Renal pelvis (tissue), 4 donors: Measurements from ENCODE around the gene GPX6. TPM values are rescaled to one million over a fixed set of nuclear protein-coding genes. Genes with fewer than 3 reads are reported as not detected.
A peak's percentile ranks its signal among the peaks of the same experiment; 100 is the strongest.
"Not testable (repeated sequence)": the region's sequence is repeated elsewhere in the genome, so short reads cannot be mapped to it uniquely, and the experiment has no call there.

Experiments used
- DNase-seq: peaks from one replicate; pipeline ENCODE4 v3.0.0-alpha.2; 2013
- polyA plus RNA-seq, 3 donors: library from polyadenylated mRNA; unstranded; fragments of 120-200 nt; gene quantifications; one replicate each; pipeline ENCODE4 v1.2.1, GENCODE V29; 2013; ENCODE audit not compliant: insufficient read length in 3 of 3

GPX6 gene
- polyA plus RNA-seq, 3 donors = not detected

GRCh38 chr6:28485482-28485881 lies 30.1 kb downstream of the GPX6 start:
- DNase-seq = no peak

GRCh38 chr6:28480253-28480932 lies 35.2 kb downstream of the GPX6 start:
- DNase-seq = no peak

GRCh38 chr6:28478518-28478917 lies 37.1 kb downstream of the GPX6 start:
- no peak for DNase-seq

- peak; percentile 47 for DNase-seq
Measured at GRCh38 chr6:28474441-28475219, 41.0 kb downstream of the GPX6 start.

GRCh38 chr6:28469153-28469745 lies 46.3 kb downstream of the GPX6 start:
- not testable (repeated sequence) for DNase-seq

GRCh38 chr6:28468056-28468455 lies 47.5 kb downstream of the GPX6 start:
- DNase-seq = no peak

GRCh38 chr6:28462401-28462800 lies 53.2 kb downstream of the GPX6 start:
- no peak for DNase-seq

GRCh38 chr6:28458568-28458967 lies 57.0 kb downstream of the GPX6 start:
- DNase-seq = no peak

Other genes starting within 250 kb of the GPX6 start
- 10 to 100 TPM; 34.1 to 40.9 (median 35.2) TPM for gene ZSCAN26, start 248.7 kb downstream of the GPX6 start, polyA plus RNA-seq
- gene PGBD1, start 234.2 kb downstream of the GPX6 start, polyA plus RNA-seq = 10 to 100 TPM; 10.0 to 12.7 (median 12.4) TPM
- gene ZSCAN31, start 179.6 kb downstream of the GPX6 start, polyA plus RNA-seq = 10 to 100 TPM; 10.4 to 11.6 (median 11.4) TPM
- gene ZKSCAN3, start 165.8 kb downstream of the GPX6 start, polyA plus RNA-seq = 10 to 100 TPM; 10.0 to 14.8 (median 10.7) TPM
- gene ZSCAN12, start 116.0 kb downstream of the GPX6 start, polyA plus RNA-seq = 10 to 100 TPM; 12.1 to 15.7 (median 15.2) TPM
- gene ZSCAN23, start 72.3 kb downstream of the GPX6 start, polyA plus RNA-seq = 10 to 100 TPM; 12.3 to 20.5 (median 16.6) TPM
- not detected for gene GPX5, start 10.1 kb upstream of the GPX6 start, polyA plus RNA-seq